ENCODE data around the gene ICOS.
"Not testable (repeated sequence)": the region's sequence is repeated elsewhere in the genome, so short reads cannot be mapped to it uniquely, and the experiment has no call there.

Gene ICOS

GRCh38 chr2:203959672-203960071 lies 23.1 kb downstream of the ICOS start:
- no peak for TF ChIP-seq CTCF (IDR thresholded peaks at IDR 0.05; ENCODE audit: control insufficient read depth, insufficient read depth, low read depth, low read length, missing control alignments)

GRCh38 chr2:203960811-203961210 lies 24.2 kb downstream of the ICOS start:
- no peak overlapping the region for H3K4me3 ChIP-seq (ENCODE audit: control insufficient read depth, low read depth, low read length)
- no peak for DNase-seq (ENCODE audit: low read depth)
- no peak for TF ChIP-seq CTCF (IDR thresholded peaks at IDR 0.05; ENCODE audit: control insufficient read depth, insufficient read depth, low read depth, low read length, missing control alignments)

More at GRCh38 chr2:203959672-203960071, 23.1 kb downstream of the ICOS start:
- no peak overlapping the region for H3K4me3 ChIP-seq (ENCODE audit: control insufficient read depth, low read depth, low read length)
- DNase-seq (ENCODE audit: low read depth), result no peak

- not testable (repeated sequence) for DNase-seq (ENCODE audit: low read depth); H3K4me3 ChIP-seq (ENCODE audit: control insufficient read depth, low read depth, low read length)
Measured at GRCh38 chr2:203965190-203965589, 28.6 kb downstream of the ICOS start.

- TF ChIP-seq CTCF (IDR thresholded peaks at IDR 0.05; ENCODE audit: control insufficient read depth, insufficient read depth, low read depth, low read length, missing control alignments), result no peak
- no peak for DNase-seq (ENCODE audit: low read depth)
Measured at GRCh38 chr2:203971251-203971650, 34.7 kb downstream of the ICOS start.

GRCh38 chr2:203972066-203972465 lies 35.5 kb downstream of the ICOS start:
- H3K4me3 ChIP-seq (ENCODE audit: control insufficient read depth, low read depth, low read length), result no peak overlapping the region
- no peak for DNase-seq (ENCODE audit: low read depth)
- TF ChIP-seq CTCF (IDR thresholded peaks at IDR 0.05; ENCODE audit: control insufficient read depth, insufficient read depth, low read depth, low read length, missing control alignments), result no peak

More at GRCh38 chr2:203971251-203971650, 34.7 kb downstream of the ICOS start:
- no peak overlapping the region for H3K4me3 ChIP-seq (ENCODE audit: control insufficient read depth, low read depth, low read length)

- DNase-seq (ENCODE audit: low read depth), result no peak
- no peak for TF ChIP-seq CTCF (IDR thresholded peaks at IDR 0.05; ENCODE audit: control insufficient read depth, insufficient read depth, low read depth, low read length, missing control alignments)
- H3K4me3 ChIP-seq (ENCODE audit: control insufficient read depth, low read depth, low read length), result no peak overlapping the region
Measured at GRCh38 chr2:203973000-203973399, 36.4 kb downstream of the ICOS start.

- no peak for TF ChIP-seq CTCF (IDR thresholded peaks at IDR 0.05; ENCODE audit: control insufficient read depth, insufficient read depth, low read depth, low read length, missing control alignments)
- no peak overlapping the region for H3K4me3 ChIP-seq (ENCODE audit: control insufficient read depth, low read depth, low read length)
- DNase-seq (ENCODE audit: low read depth), result no peak
Measured at GRCh38 chr2:203973676-203974075, 37.1 kb downstream of the ICOS start.
